ENCODE measurements around the gene CMSS1.

GRCh38 chr3:99896482-99896881, 78.8 kb downstream of the CMSS1 start:
- TF ChIP-seq YY1 (IDR thresholded peaks at IDR 0.05; ENCODE audit: insufficient read depth, insufficient read length) (no peak), ZNF274 (IDR thresholded peaks at IDR 0.05; ENCODE audit: low read depth, low read length) (no peak), SUZ12 (IDR thresholded peaks at IDR 0.05; ENCODE audit: extremely low read depth, insufficient read depth, insufficient read length) (no peak)
